Measurements from ENCODE around the gene WNT10A. TPM values are rescaled to one million over a fixed set of nuclear protein-coding genes. Genes with fewer than 3 reads are reported as not detected.

Gene WNT10A
- polyA plus RNA-seq, 2 of the 4 experiments (the other 2 are of a cell fraction) = not detected

DNA sequence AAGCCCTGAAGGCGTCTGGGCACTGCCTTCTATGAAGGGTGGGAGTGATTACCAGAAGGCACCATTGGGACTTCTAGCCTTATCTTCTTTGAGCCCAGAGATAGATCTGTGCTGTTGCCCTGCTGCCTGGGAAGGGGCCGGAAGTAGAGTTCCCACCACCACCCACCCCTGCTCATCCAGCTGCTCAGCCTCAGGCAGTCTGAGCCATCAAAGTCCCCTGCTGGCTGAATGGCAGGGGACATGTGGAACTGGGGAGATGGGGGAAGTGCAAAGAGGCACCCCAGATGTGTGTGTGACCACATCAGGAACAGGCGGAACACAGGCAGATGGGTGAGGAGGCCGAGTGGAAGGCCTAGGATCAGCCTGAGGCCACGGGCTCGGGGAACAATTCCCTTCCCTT lies 3.3 kb upstream of the WNT10A start:
- no peaks in the 10 kb centered on the region for H3K9me3 ChIP-seq
- H3K4me1 ChIP-seq = peaks cover 12% of the 10 kb centered on the region; the same call in 1 of the 3 replicates
- no peak overlapping the region for H3K27ac ChIP-seq
- CTCF ChIA-PET = interaction anchor here (0.5 to 23.0 kb wide), 37 partner anchors 9 to 481 kb away, joined by 3 to 665 read pairs (median 5); partner anchors contain the start of genes CDK5R2, WNT6 and ZFAND2B
- TF ChIP-seq, protein P1, sequence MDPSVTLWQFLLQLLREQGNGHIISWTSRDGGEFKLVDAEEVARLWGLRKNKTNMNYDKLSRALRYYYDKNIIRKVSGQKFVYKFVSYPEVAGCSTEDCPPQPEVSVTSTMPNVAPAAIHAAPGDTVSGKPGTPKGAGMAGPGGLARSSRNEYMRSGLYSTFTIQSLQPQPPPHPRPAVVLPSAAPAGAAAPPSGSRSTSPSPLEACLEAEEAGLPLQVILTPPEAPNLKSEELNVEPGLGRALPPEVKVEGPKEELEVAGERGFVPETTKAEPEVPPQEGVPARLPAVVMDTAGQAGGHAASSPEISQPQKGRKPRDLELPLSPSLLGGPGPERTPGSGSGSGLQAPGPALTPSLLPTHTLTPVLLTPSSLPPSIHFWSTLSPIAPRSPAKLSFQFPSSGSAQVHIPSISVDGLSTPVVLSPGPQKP (IDR thresholded peaks at IDR 0.05; ENCODE audit: low read depth, low read length) = no peak
- no peak for TF ChIP-seq CHD2 (IDR thresholded peaks at IDR 0.05; ENCODE audit: low read length, partially characterized antibody)
- TF ChIP-seq ZC3H11A (IDR thresholded peaks at IDR 0.05) = no peak
- TF ChIP-seq POLR2A (IDR thresholded peaks at IDR 0.05; ENCODE audit: low read length) = no peak
- no peak for TF ChIP-seq POLR2AphosphoS2 (conservative IDR thresholded peaks at IDR 0.05; ENCODE audit: low read length)
- no peak for TF ChIP-seq TP53 (CRISPR knock-in tag; IDR thresholded peaks at IDR 0.05)
- TF ChIP-seq FOSL2 (IDR thresholded peaks at IDR 0.05) = no peak
- no peak for TF ChIP-seq FOSL2 (CRISPR knock-in tag; IDR thresholded peaks at IDR 0.05)
- TF ChIP-seq RAD21 (conservative IDR thresholded peaks at IDR 0.05 in 1 of 2, IDR thresholded peaks at IDR 0.05 in 1 of 2) = no peak
- no peak for TF ChIP-seq EHMT2 (IDR thresholded peaks at IDR 0.05; ENCODE audit: low read depth)
- TF ChIP-seq CBX8 (IDR thresholded peaks at IDR 0.05) = no peak
- TF ChIP-seq, protein P2, sequence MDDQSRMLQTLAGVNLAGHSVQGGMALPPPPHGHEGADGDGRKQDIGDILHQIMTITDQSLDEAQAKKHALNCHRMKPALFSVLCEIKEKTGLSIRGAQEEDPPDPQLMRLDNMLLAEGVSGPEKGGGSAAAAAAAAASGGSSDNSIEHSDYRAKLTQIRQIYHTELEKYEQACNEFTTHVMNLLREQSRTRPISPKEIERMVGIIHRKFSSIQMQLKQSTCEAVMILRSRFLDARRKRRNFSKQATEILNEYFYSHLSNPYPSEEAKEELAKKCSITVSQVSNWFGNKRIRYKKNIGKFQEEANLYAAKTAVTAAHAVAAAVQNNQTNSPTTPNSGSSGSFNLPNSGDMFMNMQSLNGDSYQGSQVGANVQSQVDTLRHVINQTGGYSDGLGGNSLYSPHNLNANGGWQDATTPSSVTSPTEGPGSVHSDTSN (IDR thresholded peaks at IDR 0.05) = no peak
- no peak for TF ChIP-seq KDM5A (IDR thresholded peaks at IDR 0.05)
- no peak for TF ChIP-seq MYC (IDR thresholded peaks at IDR 0.05; ENCODE audit: borderline replicate concordance, low read length)
- no peak for TF ChIP-seq CBX2 (IDR thresholded peaks at IDR 0.05; ENCODE audit: borderline replicate concordance, low read depth)
- H3K4me2 ChIP-seq = no peak overlapping the region
- ATAC-seq = no peak
- 31% methylated on average over 6 of the region's 6 CpGs for WGBS (ENCODE audit: missing lambda C conversion rate)
- FAIRE-seq = no peak
- no peak for DNase-seq (ENCODE audit: low read depth in 1 of 2, low spot score in 1 of 2)
- POLR2A ChIA-PET = no interaction called here
- no peak overlapping the region for H3K4me3 ChIP-seq

DNA sequence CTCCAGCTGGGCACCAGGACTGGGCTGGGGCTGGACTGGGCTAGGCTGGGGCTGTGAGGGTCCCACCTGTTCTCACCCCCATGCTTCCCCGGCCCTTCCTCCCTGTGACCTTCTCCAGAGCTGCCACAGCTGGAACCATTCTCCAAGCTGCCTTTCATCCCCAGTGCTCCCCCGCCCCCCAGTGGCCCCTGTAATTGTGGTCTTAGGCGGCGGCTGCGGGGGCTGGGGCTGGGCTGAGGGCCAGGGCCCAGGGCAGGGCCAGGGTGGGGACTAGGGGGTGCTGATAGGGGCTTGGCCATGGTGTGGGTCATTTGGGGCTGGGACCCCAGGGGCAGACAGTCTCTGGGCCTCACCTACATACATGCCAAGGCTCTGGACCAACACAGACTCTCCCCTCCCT lies 2.8 kb upstream of the WNT10A start:
- no peak overlapping the region for H3K4me2 ChIP-seq
- no peaks in the 10 kb centered on the region for H3K9me3 ChIP-seq
- peaks cover 9% of the 10 kb centered on the region; the same call in 1 of the 3 replicates for H3K4me1 ChIP-seq
- TF ChIP-seq FOSL2 (IDR thresholded peaks at IDR 0.05) = no peak
- no peak for TF ChIP-seq FOSL2 (CRISPR knock-in tag; IDR thresholded peaks at IDR 0.05)
- TF ChIP-seq FOSB (CRISPR knock-in tag; IDR thresholded peaks at IDR 0.05) = no peak
- TF ChIP-seq CBX2 (IDR thresholded peaks at IDR 0.05; ENCODE audit: borderline replicate concordance, low read depth) = no peak
- CTCF ChIA-PET = interaction anchor here (1.6 to 23.0 kb wide), 10 partner anchors 9 to 152 kb away, joined by 4 to 665 read pairs (median 12); partner anchors contain the start of genes CDK5R2 and WNT6
- H3K27ac ChIP-seq = no peak overlapping the region
- POLR2A ChIA-PET = no interaction called here
- ATAC-seq (no peak), DNase-seq (ENCODE audit: low read depth in 1 of 2, low spot score in 1 of 2) (no peak), FAIRE-seq (no peak)
- H3K4me3 ChIP-seq = no peak overlapping the region
- 67% methylated on average over 1 of the region's 5 CpGs for WGBS (ENCODE audit: missing lambda C conversion rate)

DNA sequence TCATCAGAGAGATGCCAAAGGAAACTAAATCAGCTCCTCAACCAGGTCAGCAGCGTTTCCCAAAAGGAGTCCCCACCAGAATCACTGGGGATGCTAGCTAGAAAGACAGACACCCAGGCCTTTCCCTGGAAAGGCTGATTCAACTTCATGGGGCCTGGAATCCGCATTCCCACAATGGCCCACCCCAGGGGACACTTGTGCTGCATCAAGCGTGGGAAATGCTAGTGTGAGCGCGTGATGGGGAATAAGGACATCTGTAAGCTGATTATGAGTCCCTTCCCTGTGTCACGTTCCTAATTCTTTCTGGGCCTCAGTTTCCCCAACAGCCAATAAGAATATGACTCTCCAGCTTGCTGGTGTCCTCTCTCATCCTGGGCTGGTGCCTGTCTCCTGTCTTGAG lies 2.2 kb upstream of the WNT10A start:
- CTCF ChIA-PET = interaction anchor here (0.8 to 23.0 kb wide), 4 partner anchors 16 to 102 kb away, joined by 4 to 665 read pairs (median 64); partner anchors contain the start of gene WNT6
- Histone ChIP-seq H3K4me1 (peaks cover 4% of the 10 kb centered on the region; the same call in 1 of the 3 replicates), H3K9me3 (no peaks in the 10 kb centered on the region), H3K27ac (no peak overlapping the region), H3K4me2 (no peak overlapping the region), H3K4me3 (no peak overlapping the region)
- DNase-seq (ENCODE audit: low read depth in 1 of 2, low spot score in 1 of 2) (no peak), ATAC-seq (no peak), FAIRE-seq (no peak)
- POLR2A ChIA-PET = no interaction called here
- TF ChIP-seq, protein P3, sequence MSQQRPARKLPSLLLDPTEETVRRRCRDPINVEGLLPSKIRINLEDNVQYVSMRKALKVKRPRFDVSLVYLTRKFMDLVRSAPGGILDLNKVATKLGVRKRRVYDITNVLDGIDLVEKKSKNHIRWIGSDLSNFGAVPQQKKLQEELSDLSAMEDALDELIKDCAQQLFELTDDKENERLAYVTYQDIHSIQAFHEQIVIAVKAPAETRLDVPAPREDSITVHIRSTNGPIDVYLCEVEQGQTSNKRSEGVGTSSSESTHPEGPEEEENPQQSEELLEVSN (IDR thresholded peaks at IDR 0.05; ENCODE audit: borderline replicate concordance, low read depth) = no peak
- TF ChIP-seq, protein P4, sequence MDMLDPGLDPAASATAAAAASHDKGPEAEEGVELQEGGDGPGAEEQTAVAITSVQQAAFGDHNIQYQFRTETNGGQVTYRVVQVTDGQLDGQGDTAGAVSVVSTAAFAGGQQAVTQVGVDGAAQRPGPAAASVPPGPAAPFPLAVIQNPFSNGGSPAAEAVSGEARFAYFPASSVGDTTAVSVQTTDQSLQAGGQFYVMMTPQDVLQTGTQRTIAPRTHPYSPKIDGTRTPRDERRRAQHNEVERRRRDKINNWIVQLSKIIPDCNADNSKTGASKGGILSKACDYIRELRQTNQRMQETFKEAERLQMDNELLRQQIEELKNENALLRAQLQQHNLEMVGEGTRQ (IDR thresholded peaks at IDR 0.05) = no peak
- TF ChIP-seq CBX2 (IDR thresholded peaks at IDR 0.05; ENCODE audit: borderline replicate concordance, low read depth) = no peak
- TF ChIP-seq RNF2 (IDR thresholded peaks at IDR 0.05; ENCODE audit: borderline replicate concordance, low read depth) = no peak
- TF ChIP-seq EHF (CRISPR knock-in tag; IDR thresholded peaks at IDR 0.05) = no peak
- no peak for TF ChIP-seq BHLHE40 (IDR thresholded peaks at IDR 0.05; ENCODE audit: low read depth, low read length)
- TF ChIP-seq FOXS1 (CRISPR knock-in tag; IDR thresholded peaks at IDR 0.05) = no peak
- no peak for TF ChIP-seq RFX5 (IDR thresholded peaks at IDR 0.05)
- no peak for TF ChIP-seq ZC3H11A (IDR thresholded peaks at IDR 0.05)
- TF ChIP-seq, protein P5, sequence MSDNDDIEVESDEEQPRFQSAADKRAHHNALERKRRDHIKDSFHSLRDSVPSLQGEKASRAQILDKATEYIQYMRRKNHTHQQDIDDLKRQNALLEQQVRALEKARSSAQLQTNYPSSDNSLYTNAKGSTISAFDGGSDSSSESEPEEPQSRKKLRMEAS (IDR thresholded peaks at IDR 0.05) = no peak
- TF ChIP-seq, protein P1 (IDR thresholded peaks at IDR 0.05; ENCODE audit: low read depth, low read length) = no peak
- TF ChIP-seq CEBPB (IDR thresholded peaks at IDR 0.05) = no peak
- TF ChIP-seq POLR2A (IDR thresholded peaks at IDR 0.05; ENCODE audit: low read length) = no peak
- 70% methylated on average over 6 of the region's 6 CpGs for WGBS (ENCODE audit: missing lambda C conversion rate)
